NB4 (cell line): ENCODE results near the gene CORO2A.
"Not testable (repeated sequence)": the region's sequence is repeated elsewhere in the genome, so short reads cannot be mapped to it uniquely, and the experiment has no call there.

ENCODE experiments used
- POLR2A ChIP-seq: IDR thresholded peaks from 2 replicates; pipeline ENCODE4 v1.6.1; 2011; ENCODE audit warnings: mild to moderate bottlenecking; ENCODE audit not compliant: insufficient read length; ENCODE audit errors: extremely low read depth
- TF ChIP-seq, protein P1 (sequence below): IDR thresholded peaks from one replicate; pipeline ENCODE4 v1.5.1; 2012; ENCODE audit warnings: low read depth, low read length
- TF ChIP-seq, protein P2 (sequence below): IDR thresholded peaks from 2 replicates; pipeline ENCODE4 v1.6.1; 2011; ENCODE audit warnings: low read depth, low read length

DNA sequence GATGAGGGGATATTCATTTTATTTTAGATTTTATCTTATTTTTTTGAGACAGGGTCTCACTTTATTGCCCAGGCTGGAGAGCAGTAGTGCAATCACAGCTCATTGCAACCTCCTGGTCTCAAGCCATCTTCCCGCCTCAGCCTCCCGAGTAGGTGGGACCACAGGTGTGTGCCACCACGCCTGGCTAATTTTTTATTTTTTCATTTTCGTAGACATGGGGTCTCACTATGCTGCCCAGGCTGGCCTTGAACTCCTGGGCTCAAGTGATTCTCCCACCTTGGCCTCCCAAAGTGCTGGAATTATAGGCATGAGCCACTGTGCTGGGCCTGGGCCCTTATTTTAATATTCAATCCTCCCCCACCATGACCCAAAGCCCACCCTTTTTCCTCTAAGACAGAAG is 62.4 kb downstream of the CORO2A start:
- TF ChIP-seq, protein P1, sequence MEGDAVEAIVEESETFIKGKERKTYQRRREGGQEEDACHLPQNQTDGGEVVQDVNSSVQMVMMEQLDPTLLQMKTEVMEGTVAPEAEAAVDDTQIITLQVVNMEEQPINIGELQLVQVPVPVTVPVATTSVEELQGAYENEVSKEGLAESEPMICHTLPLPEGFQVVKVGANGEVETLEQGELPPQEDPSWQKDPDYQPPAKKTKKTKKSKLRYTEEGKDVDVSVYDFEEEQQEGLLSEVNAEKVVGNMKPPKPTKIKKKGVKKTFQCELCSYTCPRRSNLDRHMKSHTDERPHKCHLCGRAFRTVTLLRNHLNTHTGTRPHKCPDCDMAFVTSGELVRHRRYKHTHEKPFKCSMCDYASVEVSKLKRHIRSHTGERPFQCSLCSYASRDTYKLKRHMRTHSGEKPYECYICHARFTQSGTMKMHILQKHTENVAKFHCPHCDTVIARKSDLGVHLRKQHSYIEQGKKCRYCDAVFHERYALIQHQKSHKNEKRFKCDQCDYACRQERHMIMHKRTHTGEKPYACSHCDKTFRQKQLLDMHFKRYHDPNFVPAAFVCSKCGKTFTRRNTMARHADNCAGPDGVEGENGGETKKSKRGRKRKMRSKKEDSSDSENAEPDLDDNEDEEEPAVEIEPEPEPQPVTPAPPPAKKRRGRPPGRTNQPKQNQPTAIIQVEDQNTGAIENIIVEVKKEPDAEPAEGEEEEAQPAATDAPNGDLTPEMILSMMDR = not testable (repeated sequence)
- TF ChIP-seq POLR2A = not testable (repeated sequence)
- TF ChIP-seq, protein P2, sequence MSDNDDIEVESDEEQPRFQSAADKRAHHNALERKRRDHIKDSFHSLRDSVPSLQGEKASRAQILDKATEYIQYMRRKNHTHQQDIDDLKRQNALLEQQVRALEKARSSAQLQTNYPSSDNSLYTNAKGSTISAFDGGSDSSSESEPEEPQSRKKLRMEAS = not testable (repeated sequence)
